ENCODE results near the gene POC1A.

DNA sequence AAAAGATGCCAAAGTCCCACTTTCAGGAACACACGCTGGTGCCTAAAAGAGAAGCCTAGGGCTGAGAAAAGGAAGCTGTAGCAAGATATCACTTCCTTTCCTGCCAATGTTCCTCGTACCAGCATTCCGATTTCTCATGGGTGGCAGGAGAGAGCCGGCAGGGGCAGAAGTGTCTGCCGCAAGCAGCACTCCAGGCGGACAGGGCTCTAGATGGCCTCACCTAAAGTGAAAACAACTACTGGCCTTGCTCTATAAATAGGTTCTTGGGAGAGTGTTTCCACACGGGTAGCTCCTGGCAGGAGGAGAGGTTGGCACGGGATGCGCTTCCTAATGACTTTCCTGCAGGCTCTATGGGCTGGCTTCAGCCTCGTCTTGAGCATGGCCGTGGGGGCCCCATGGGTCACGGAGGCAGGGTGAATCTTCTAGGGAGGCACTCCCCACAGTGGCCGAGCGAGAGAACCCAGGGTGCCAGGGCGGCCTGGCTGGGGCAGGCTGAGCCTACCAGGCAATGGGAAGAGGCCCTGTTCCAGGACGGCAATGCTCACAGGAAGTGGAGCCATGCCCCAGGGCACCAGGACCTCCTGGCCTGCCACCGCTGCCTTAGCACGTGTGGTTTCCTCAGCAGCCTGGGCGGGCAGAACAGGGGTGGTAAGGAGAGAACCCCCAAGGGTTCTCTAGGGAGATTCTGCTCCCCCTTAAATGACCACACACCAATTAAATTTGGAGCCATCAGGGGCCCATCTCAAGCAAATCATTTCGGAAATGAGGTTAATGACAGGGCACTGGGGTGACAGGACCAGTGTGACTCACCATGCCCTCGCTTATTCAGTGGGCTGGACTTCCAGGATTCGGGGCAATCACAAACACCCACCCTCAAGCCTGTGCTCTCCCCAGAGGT lies 83.2 kb downstream of the POC1A start:
- TF ChIP-seq, protein P1, sequence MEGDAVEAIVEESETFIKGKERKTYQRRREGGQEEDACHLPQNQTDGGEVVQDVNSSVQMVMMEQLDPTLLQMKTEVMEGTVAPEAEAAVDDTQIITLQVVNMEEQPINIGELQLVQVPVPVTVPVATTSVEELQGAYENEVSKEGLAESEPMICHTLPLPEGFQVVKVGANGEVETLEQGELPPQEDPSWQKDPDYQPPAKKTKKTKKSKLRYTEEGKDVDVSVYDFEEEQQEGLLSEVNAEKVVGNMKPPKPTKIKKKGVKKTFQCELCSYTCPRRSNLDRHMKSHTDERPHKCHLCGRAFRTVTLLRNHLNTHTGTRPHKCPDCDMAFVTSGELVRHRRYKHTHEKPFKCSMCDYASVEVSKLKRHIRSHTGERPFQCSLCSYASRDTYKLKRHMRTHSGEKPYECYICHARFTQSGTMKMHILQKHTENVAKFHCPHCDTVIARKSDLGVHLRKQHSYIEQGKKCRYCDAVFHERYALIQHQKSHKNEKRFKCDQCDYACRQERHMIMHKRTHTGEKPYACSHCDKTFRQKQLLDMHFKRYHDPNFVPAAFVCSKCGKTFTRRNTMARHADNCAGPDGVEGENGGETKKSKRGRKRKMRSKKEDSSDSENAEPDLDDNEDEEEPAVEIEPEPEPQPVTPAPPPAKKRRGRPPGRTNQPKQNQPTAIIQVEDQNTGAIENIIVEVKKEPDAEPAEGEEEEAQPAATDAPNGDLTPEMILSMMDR (IDR thresholded peaks at IDR 0.05): no peak
- no peak for TF ChIP-seq EZH2 (IDR thresholded peaks at IDR 0.05; ENCODE audit: borderline replicate concordance, insufficient read depth, low read depth, low read length, poor library complexity, severe bottlenecking)
